ENCODE results near the gene CNDP2. TPM values are rescaled to one million over a fixed set of nuclear protein-coding genes. Genes with fewer than 3 reads are reported as not detected.
A peak's percentile ranks its signal among the peaks of the same experiment; 100 is the strongest.

CNDP2 gene
- total RNA-seq, 1 donor from 2014 or later: 56.1 TPM

DNA sequence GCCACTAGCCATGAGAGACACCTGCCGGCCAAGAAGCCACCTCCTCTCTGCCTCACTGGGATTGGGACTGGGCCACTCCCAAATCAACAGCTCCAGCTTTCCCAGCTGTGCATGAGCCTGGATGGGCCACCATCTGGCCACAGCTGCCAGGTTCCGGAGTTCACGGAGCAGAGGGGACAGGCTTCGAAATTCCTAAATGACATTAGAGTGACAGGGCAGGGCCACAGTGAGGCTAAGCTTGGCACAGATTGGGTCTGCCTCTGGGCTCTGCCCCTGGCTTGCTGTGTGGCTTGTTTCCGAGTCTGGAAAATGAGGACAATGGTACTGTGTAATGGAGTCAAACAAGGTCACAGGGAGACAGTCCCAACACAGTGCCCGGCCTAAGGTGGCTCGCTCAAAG lies 45.5 kb upstream of the CNDP2 start:
- Mint-ChIP-seq H3K9me3 (no peaks in the 10 kb centered on the region), H3K4me1 (peaks cover 27% of the 10 kb centered on the region), H3K36me3 (no peaks in the 10 kb centered on the region), H3K27ac (peak overlapping the region; percentile 57), H3K4me3 (no peak overlapping the region), H3K27me3 (ENCODE audit: insufficient read depth, low read depth) (peaks cover 14% of the 10 kb centered on the region)
- Histone ChIP-seq H3K36me3 (no peaks in the 10 kb centered on the region), H3K4me3 (no peak overlapping the region), H3F3A (ENCODE audit: low read depth) (peaks cover 36% of the 10 kb centered on the region), H2AFZ (replicated peaks) (no peak overlapping the region), H3K27me3 (peaks cover 8% of the 10 kb centered on the region), H3K4me1 (peaks cover 55% of the 10 kb centered on the region), H4K20me1 (ENCODE audit: low read depth) (no peaks in the 10 kb centered on the region), H3K9me3 (ENCODE audit: low read depth) (no peaks in the 10 kb centered on the region), H3K4me2 (no peak overlapping the region), H3K79me2 (ENCODE audit: low read depth) (no peaks in the 10 kb centered on the region), H3K27ac (no peak overlapping the region), H3K9ac (no peak overlapping the region)
- TF ChIP-seq, protein P1, sequence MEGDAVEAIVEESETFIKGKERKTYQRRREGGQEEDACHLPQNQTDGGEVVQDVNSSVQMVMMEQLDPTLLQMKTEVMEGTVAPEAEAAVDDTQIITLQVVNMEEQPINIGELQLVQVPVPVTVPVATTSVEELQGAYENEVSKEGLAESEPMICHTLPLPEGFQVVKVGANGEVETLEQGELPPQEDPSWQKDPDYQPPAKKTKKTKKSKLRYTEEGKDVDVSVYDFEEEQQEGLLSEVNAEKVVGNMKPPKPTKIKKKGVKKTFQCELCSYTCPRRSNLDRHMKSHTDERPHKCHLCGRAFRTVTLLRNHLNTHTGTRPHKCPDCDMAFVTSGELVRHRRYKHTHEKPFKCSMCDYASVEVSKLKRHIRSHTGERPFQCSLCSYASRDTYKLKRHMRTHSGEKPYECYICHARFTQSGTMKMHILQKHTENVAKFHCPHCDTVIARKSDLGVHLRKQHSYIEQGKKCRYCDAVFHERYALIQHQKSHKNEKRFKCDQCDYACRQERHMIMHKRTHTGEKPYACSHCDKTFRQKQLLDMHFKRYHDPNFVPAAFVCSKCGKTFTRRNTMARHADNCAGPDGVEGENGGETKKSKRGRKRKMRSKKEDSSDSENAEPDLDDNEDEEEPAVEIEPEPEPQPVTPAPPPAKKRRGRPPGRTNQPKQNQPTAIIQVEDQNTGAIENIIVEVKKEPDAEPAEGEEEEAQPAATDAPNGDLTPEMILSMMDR (IDR thresholded peaks at IDR 0.05): no peak
- no peak for TF ChIP-seq EZH2phosphoT487 (IDR thresholded peaks at IDR 0.05)
- no peak for TF ChIP-seq EZH2 (IDR thresholded peaks at IDR 0.05)
- DNase-seq (ENCODE audit: low spot score): no peak

DNA sequence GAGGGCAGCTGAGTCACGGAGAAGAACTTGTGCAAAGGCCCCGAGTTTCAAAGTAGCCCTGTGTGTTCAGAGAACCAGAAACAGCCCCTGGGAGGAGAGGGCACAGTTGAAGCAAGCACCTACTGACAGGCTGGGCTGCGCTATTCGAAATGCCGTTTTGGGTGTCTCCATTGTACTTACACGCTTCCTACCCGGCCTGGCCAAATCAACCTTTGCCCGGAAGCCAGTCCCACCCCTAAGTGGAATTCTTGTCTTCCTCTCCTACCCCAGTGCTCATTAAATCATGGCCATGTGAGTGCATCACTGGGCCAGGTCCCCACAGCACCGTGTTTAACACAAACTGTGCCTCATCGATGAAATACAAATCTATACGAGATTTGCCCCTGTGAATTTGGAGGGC lies 45.0 kb upstream of the CNDP2 start:
- TF ChIP-seq, protein P1 (IDR thresholded peaks at IDR 0.05): no peak
- TF ChIP-seq EZH2phosphoT487 (IDR thresholded peaks at IDR 0.05): no peak
- no peak for TF ChIP-seq EZH2 (IDR thresholded peaks at IDR 0.05)
- no peaks in the 10 kb centered on the region for H3K9me3 ChIP-seq (ENCODE audit: low read depth)
- no peaks in the 10 kb centered on the region for H3K36me3 ChIP-seq
- Mint-ChIP-seq H3K4me3 (no peak overlapping the region), H3K9me3 (no peaks in the 10 kb centered on the region), H3K36me3 (no peaks in the 10 kb centered on the region), H3K27ac (peak overlapping the region; percentile 57), H3K27me3 (ENCODE audit: insufficient read depth, low read depth) (peaks cover 19% of the 10 kb centered on the region), H3K4me1 (peaks cover 28% of the 10 kb centered on the region)
- no peak overlapping the region for H3K4me2 ChIP-seq
- H3K9ac ChIP-seq: no peak overlapping the region
- peaks cover 13% of the 10 kb centered on the region for H3K27me3 ChIP-seq
- peaks cover 36% of the 10 kb centered on the region for H3F3A ChIP-seq (ENCODE audit: low read depth)
- H3K79me2 ChIP-seq (ENCODE audit: low read depth): peaks cover 3% of the 10 kb centered on the region
- no peak for DNase-seq (ENCODE audit: low spot score)
- no peak overlapping the region for H2AFZ ChIP-seq (replicated peaks)
- peaks cover 60% of the 10 kb centered on the region for H3K4me1 ChIP-seq
- H3K27ac ChIP-seq: no peak overlapping the region
- H4K20me1 ChIP-seq (ENCODE audit: low read depth): no peaks in the 10 kb centered on the region
- no peak overlapping the region for H3K4me3 ChIP-seq

DNA sequence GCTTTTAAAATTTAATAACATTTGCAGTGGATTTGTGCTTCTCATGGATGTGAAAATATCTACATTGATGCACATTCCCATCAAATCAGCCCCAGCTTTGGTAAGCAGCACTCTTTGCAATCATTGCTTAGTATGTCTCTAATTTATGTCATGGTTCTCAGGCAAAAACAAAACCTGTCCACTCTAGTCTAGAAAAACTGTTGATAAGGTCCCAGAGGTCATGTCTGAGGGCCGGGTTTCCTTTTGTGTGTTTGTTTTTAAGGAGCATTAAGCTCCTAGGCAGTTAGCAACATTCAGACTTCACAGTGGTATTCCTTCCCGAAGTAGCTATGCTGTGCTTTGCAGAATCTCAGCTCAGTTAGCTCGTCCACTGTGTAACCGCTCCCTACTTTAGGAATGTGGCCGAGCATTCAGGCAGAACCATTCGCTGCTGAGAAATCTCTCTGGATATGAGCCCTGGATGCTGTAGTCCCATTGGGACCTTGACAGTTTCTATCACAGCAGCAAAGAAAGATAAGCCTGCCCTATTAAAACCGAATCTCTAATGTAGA lies 43.1 kb upstream of the CNDP2 start:
- no peak for TF ChIP-seq EZH2 (IDR thresholded peaks at IDR 0.05)
- TF ChIP-seq EZH2phosphoT487 (IDR thresholded peaks at IDR 0.05): no peak
- TF ChIP-seq, protein P1 (IDR thresholded peaks at IDR 0.05): no peak
- H3K27ac Mint-ChIP-seq: no peak overlapping the region
- no peak overlapping the region for H3K4me3 Mint-ChIP-seq

More for the DNA sequence above, 43.1 kb upstream of the CNDP2 start:
- peaks cover 3% of the 10 kb centered on the region for H3K79me2 ChIP-seq (ENCODE audit: low read depth)
- Mint-ChIP-seq H3K27me3 (ENCODE audit: insufficient read depth, low read depth) (peaks cover 30% of the 10 kb centered on the region), H3K9me3 (no peaks in the 10 kb centered on the region), H3K36me3 (no peaks in the 10 kb centered on the region), H3K4me1 (peaks cover 33% of the 10 kb centered on the region)
- H3K4me3 ChIP-seq: peak overlapping the region; percentile 19
- peaks cover 33% of the 10 kb centered on the region for H3K27me3 ChIP-seq
- peak overlapping the region; percentile 93 for H3K27ac ChIP-seq
- H3K36me3 ChIP-seq: no peaks in the 10 kb centered on the region
- DNase-seq (ENCODE audit: low spot score): peak; percentile 92
- H3K9ac ChIP-seq: no peak overlapping the region
- peak overlapping the region; percentile 73 for H3K4me2 ChIP-seq
- no peak overlapping the region for H2AFZ ChIP-seq (replicated peaks)
- no peaks in the 10 kb centered on the region for H3K9me3 ChIP-seq (ENCODE audit: low read depth)
- H3K4me1 ChIP-seq: peaks cover 69% of the 10 kb centered on the region
- H3F3A ChIP-seq (ENCODE audit: low read depth): peaks cover 39% of the 10 kb centered on the region
- no peaks in the 10 kb centered on the region for H4K20me1 ChIP-seq (ENCODE audit: low read depth)

Measured in neural progenitor cell (in vitro differentiated cells).